Pancreas (tissue), 10 donors: ENCODE results near the gene SSX2. TPM values are rescaled to one million over a fixed set of nuclear protein-coding genes. Genes with fewer than 3 reads are reported as not detected.
"Not testable (repeated sequence)": the region's sequence is repeated elsewhere in the genome, so short reads cannot be mapped to it uniquely, and the experiment has no call there.

Source experiments
- ATAC-seq, 4 donors: fragments of 200-7000 bp; cut with Tn5 transposase; one replicate each; pipeline versions ENCODE4 v1.8.0 to v1.9.1; 2020; ENCODE audit warnings: mild to moderate bottlenecking in 4 of 4, moderate library complexity in 4 of 4
- DNase-seq, 6 donors: peaks; one replicate each; pipeline ENCODE4 v3.0.0-alpha.2; 2020
- FAIRE-seq: peaks from 2 replicates; lab custom pipeline; 2012; peaks lifted over from hg19 to GRCh38; lab: Jason Lieb, UNC
- H3K27ac ChIP-seq, 4 donors: fragments of 200-600 bp; sonication (generic); 1 replicate in 3 of 4; 2 replicates in 1 of 4; pipeline versions ENCODE4 v1.5.0 to v1.8.0; 2020
- H3K27me3 ChIP-seq, 4 donors: fragments of 200-600 bp; one replicate each; pipeline ENCODE4 v1.8.0; 2021
- H3K36me3 ChIP-seq, 3 donors: fragments of 200-600 bp; sonication (generic) in 1 of 3; one replicate each; pipeline versions ENCODE4 v1.5.0 to v1.8.0; 2020 to 2021
- H3K4me1 ChIP-seq, 3 donors: fragments of 200-600 bp; one replicate each; pipeline ENCODE4 v1.8.0; 2021
- H3K4me3 ChIP-seq, 4 donors: fragments of 200-600 bp; sonication (generic) in 2 of 4; one replicate each; pipeline versions ENCODE4 v1.5.0 to v1.8.0; 2020 to 2021
- H3K9me3 ChIP-seq, 4 donors: fragments of 200-600 bp; one replicate each; pipeline ENCODE4 v1.8.0; 2021
- WGBS, 2 donors: extraction: QIAGEN DNeasy Blood & Tissue Kit; methylation state at CpG; one replicate each; pipeline ENCODE4 v1.1.7; 2013; 5-methylcytosine and 5-hydroxymethylcytosine counted together
- intact Hi-C, 3 donors: fragments of 100-400 bp; cut with DNase I; formaldehyde crosslinking; loops; one replicate each; pipeline versions ENCODE4 v1.11.1 to v1.14.2; 2022
- polyA plus RNA-seq, 2 donors: library from polyadenylated mRNA; stranded (reverse); fragments of 200-250 nt; gene quantifications; one replicate each; pipeline ENCODE4 v1.2.3, GENCODE V29; 2013
- total RNA-seq, 6 donors: library from RNA; stranded (reverse); fragmentation: NEBNext Ultra II Directional in 4 of 6; extraction: Animal tissue kit (Norgen Biotek cat#: 25700) in 4 of 6; gene quantifications; one replicate each; pipeline versions ENCODE4 v1.2.1 to v1.2.4, GENCODE V29; 2021 to 2023
- donor health status: healthy with polysubstance abuse.
- donor health status: DM: no; HTN: no; CAD: no; lungs with moderate emphysema.
- donor health status: DM: no; HTN: no; CAD: no.
- donor health status: control.
- donor health status: control.
- donor health status: Bipolar disorder and iron deficiency.
- donor health status: DM: yes; HTN: yes; CAD: no.
- donor health status: DM: no; HTN: no; CAD: no.
- donor health status: DM: no; HTN: no; CAD: no.
- donor health status: DM: yes; HTN: yes; CAD: no.

The SSX2 gene
- total RNA-seq (not detected), polyA plus RNA-seq (not detected)

- FAIRE-seq, H3K9me3 ChIP-seq, DNase-seq, H3K4me3 ChIP-seq, H3K27me3 ChIP-seq, ATAC-seq, H3K27ac ChIP-seq, H3K36me3 ChIP-seq, intact Hi-C loops, H3K4me1 ChIP-seq: not testable (repeated sequence)
- WGBS, 2 donors = no CpG with 5 or more reads among the region's 13 CpGs
These were observed at the start of gene SSX2 for GRCh38 chrX:52707078-52707477. SSX2 (minus strand) TSS chrX:52707178; CDS start chrX:52705749, 1,429 bp downstream.

GRCh38 chrX:52750952-52751351 is 44.0 kb upstream of the SSX2 start, which contains the start of gene SSX2B:
SSX2B (plus strand) TSS chrX:52751252; CDS start chrX:52752681, 1,429 bp downstream.
- H3K4me3 ChIP-seq, H3K9me3 ChIP-seq, H3K36me3 ChIP-seq, intact Hi-C loops, DNase-seq, H3K27me3 ChIP-seq, ATAC-seq, H3K27ac ChIP-seq, H3K4me1 ChIP-seq, FAIRE-seq: not testable (repeated sequence)
- no CpG with 5 or more reads among the region's 13 CpGs for WGBS, 2 donors

GRCh38 chrX:52692034-52692433 is 14.9 kb downstream of the SSX2 start:
- ATAC-seq, intact Hi-C loops: not testable (repeated sequence)
- WGBS, 2 donors = 85% methylated on average over 1 of the region's 4 CpGs; no CpG with 5 or more reads in 1 of the 2 donors

GRCh38 chrX:52662218-52662617 is 44.8 kb downstream of the SSX2 start:
- not testable (repeated sequence) for H3K36me3 ChIP-seq, FAIRE-seq, ATAC-seq

More at GRCh38 chrX:52692034-52692433, 14.9 kb downstream of the SSX2 start:
- not testable (repeated sequence) for H3K4me1 ChIP-seq, FAIRE-seq, H3K9me3 ChIP-seq, H3K4me3 ChIP-seq, H3K27me3 ChIP-seq, DNase-seq, H3K36me3 ChIP-seq, H3K27ac ChIP-seq

GRCh38 chrX:52655475-52655874 is 51.5 kb downstream of the SSX2 start:
- DNase-seq, H3K27ac ChIP-seq, intact Hi-C loops, H3K27me3 ChIP-seq, FAIRE-seq, H3K4me3 ChIP-seq, H3K9me3 ChIP-seq, H3K4me1 ChIP-seq, H3K36me3 ChIP-seq, ATAC-seq: not testable (repeated sequence)
- 70 to 81% methylated on average over 8 of the region's 8 CpGs for WGBS, 2 donors

More at GRCh38 chrX:52662218-52662617, 44.8 kb downstream of the SSX2 start:
- WGBS, 2 donors = 68 to 84% methylated on average over 2 of the region's 2 CpGs
- H3K4me3 ChIP-seq, intact Hi-C loops, H3K9me3 ChIP-seq, DNase-seq, H3K27ac ChIP-seq, H3K27me3 ChIP-seq, H3K4me1 ChIP-seq: not testable (repeated sequence)

GRCh38 chrX:52654800-52655199 is 52.2 kb downstream of the SSX2 start, which contains the start of gene SSX7:
SSX7 (minus strand) TSS chrX:52654900; CDS start chrX:52653472, 1,428 bp downstream.
- H3K4me3 ChIP-seq, H3K27ac ChIP-seq, H3K27me3 ChIP-seq, FAIRE-seq, DNase-seq, intact Hi-C loops, H3K4me1 ChIP-seq, ATAC-seq, H3K9me3 ChIP-seq, H3K36me3 ChIP-seq: not testable (repeated sequence)
- WGBS, 2 donors = 72 to 74% methylated on average over 9 of the region's 9 CpGs

- FAIRE-seq, H3K9me3 ChIP-seq, H3K27me3 ChIP-seq, ATAC-seq, H3K4me1 ChIP-seq, H3K27ac ChIP-seq, intact Hi-C loops, H3K4me3 ChIP-seq, DNase-seq, H3K36me3 ChIP-seq: not testable (repeated sequence)
- WGBS, 2 donors = 34 to 40% methylated on average over 3 of the region's 3 CpGs
These were observed 56.3 kb downstream of the SSX2 start for GRCh38 chrX:52650676-52651075.

GRCh38 chrX:52648956-52649355 is 58.0 kb downstream of the SSX2 start:
- FAIRE-seq, H3K4me3 ChIP-seq, H3K4me1 ChIP-seq, DNase-seq, intact Hi-C loops, ATAC-seq, H3K27me3 ChIP-seq, H3K36me3 ChIP-seq, H3K9me3 ChIP-seq, H3K27ac ChIP-seq: not testable (repeated sequence)
- 80 to 83% methylated on average over 7 of the region's 7 CpGs for WGBS, 2 donors

Other genes with a start within 250 kb of the SSX2 start
- gene XAGE1A, start 211.4 kb downstream of the SSX2 start, total RNA-seq = not detected
- not detected for gene XAGE1A, start 211.4 kb downstream of the SSX2 start, polyA plus RNA-seq
- under 1 TPM in 1 of 6 donors, not detected in 5; 0.38 TPM for gene XAGE1B, start 190.1 kb downstream of the SSX2 start, total RNA-seq
- gene XAGE1B, start 190.1 kb downstream of the SSX2 start, polyA plus RNA-seq = not detected
- not detected for gene SSX7, start 52.3 kb downstream of the SSX2 start, total RNA-seq
- not detected for gene SSX7, start 52.3 kb downstream of the SSX2 start, polyA plus RNA-seq
- not detected for gene SSX2B, start 44.1 kb upstream of the SSX2 start, total RNA-seq
- not detected for gene SSX2B, start 44.1 kb upstream of the SSX2 start, polyA plus RNA-seq
- gene SPANXN5, start 90.2 kb upstream of the SSX2 start, total RNA-seq = not detected
- gene SPANXN5, start 90.2 kb upstream of the SSX2 start, polyA plus RNA-seq = not detected
- gene XAGE5, start 104.1 kb upstream of the SSX2 start, total RNA-seq = not detected
- gene XAGE5, start 104.1 kb upstream of the SSX2 start, polyA plus RNA-seq = not detected
- not detected for gene XAGE3, start 160.9 kb upstream of the SSX2 start, total RNA-seq
- gene XAGE3, start 160.9 kb upstream of the SSX2 start, polyA plus RNA-seq = not detected
- 1 to 10 TPM; 4.5 to 9.9 (median 5.4) TPM for gene FAM156B, start 190.2 kb upstream of the SSX2 start, total RNA-seq
- gene FAM156B, start 190.2 kb upstream of the SSX2 start, polyA plus RNA-seq = 10 to 100 TPM; 49.7 to 83.3 TPM